B cell (primary cell): Measurements from ENCODE around the gene CAMTA1. TPM values are rescaled to one million over a fixed set of nuclear protein-coding genes. Genes with fewer than 3 reads are reported as not detected.

Experiments
- ATAC-seq: fragments of 200-7000 bp; cut with Tn5 transposase; one replicate; pipeline ENCODE4 v1.10.0; 2021; ENCODE audit warnings: low read depth, mild to moderate bottlenecking, moderate number of reproducible peaks, moderate library complexity
- CTCF ChIA-PET: fragments of 350-600 bp; sonication (Branson Sonifier 250); formaldehyde crosslinking; loops from one replicate; lab custom pipeline; 2021; ENCODE audit warnings: antibody characterized with exemption, inconsistent platforms; lab: Charles Lee
- POLR2A ChIA-PET: fragments of 350-600 bp; sonication (Branson Sonifier 250); formaldehyde crosslinking; loops from one replicate; lab custom pipeline; 2021; ENCODE audit warnings: antibody characterized with exemption; lab: Charles Lee
- DNase-seq: peaks from one replicate; pipeline ENCODE4 v3.0.0; 2013
- H2AFZ ChIP-seq: 2 replicates; pipeline ENCODE4 v1.6.1; 2012; ENCODE audit warnings: mild to moderate bottlenecking, low read depth, low read length; ENCODE audit not compliant: insufficient read depth, poor library complexity, severe bottlenecking
- H3K27ac ChIP-seq, 2 donors: 1 replicate in 1 of 2; 2 replicates in 1 of 2; pipeline ENCODE4 v1.5.1; 2012 to 2013; ENCODE audit warnings: low read length in 2 of 2, mild to moderate bottlenecking in 2 of 2, moderate library complexity in 1 of 2
- H3K27me3 ChIP-seq, 4 experiments: fragments of 200-600 bp in 1 of 4; sonication (generic) in 1 of 4; replicated peaks in 1 of 4; 1 replicate in 2 of 4; 2 replicates in 2 of 4; pipeline versions ENCODE4 v1.6.1 to v1.7.0; 2013 to 2016; ENCODE audit warnings: low read length in 3 of 4, mild to moderate bottlenecking in 2 of 4, mixed read lengths in 1 of 4, moderate library complexity in 1 of 4; ENCODE audit not compliant: insufficient read depth in 4 of 4, control insufficient read depth in 3 of 4; ENCODE audit errors: control extremely low read depth in 1 of 4
- H3K36me3 ChIP-seq, 2 experiments: replicated peaks in 1 of 2; 1 replicate in 1 of 2; 2 replicates in 1 of 2; pipeline versions ENCODE4 v1.6.1 to v1.7.1; 2013; ENCODE audit warnings: low read length in 1 of 2; ENCODE audit not compliant: insufficient read depth in 2 of 2, control insufficient read depth in 1 of 2; ENCODE audit errors: control extremely low read depth in 1 of 2, extremely low read depth in 1 of 2
- H3K4me1 ChIP-seq, 2 donors: fragments of 200-600 bp in 1 of 2; sonication (generic) in 1 of 2; 1 replicate in 1 of 2; 2 replicates in 1 of 2; pipeline versions ENCODE4 v1.5.1 to v1.6.1; 2013 to 2017; ENCODE audit warnings: low read length in 2 of 2; ENCODE audit not compliant: control insufficient read depth in 2 of 2, insufficient read depth in 2 of 2
- H3K4me2 ChIP-seq: replicated peaks from 2 replicates; pipeline ENCODE3; 2012; ENCODE audit warnings: mild to moderate bottlenecking, low read depth, low read length; ENCODE audit not compliant: poor library complexity, severe bottlenecking
- H3K4me3 ChIP-seq, 5 experiments: fragments of 200-600 bp in 1 of 5; sonication (generic) in 1 of 5; 1 replicate in 3 of 5; 2 replicates in 2 of 5; pipeline versions ENCODE4 v1.5.1 to v1.7.0; 2011 to 2016; ENCODE audit warnings: low read length in 4 of 5, mild to moderate bottlenecking in 4 of 5, low read depth in 2 of 5, control low read depth in 1 of 5, moderate library complexity in 1 of 5; ENCODE audit not compliant: insufficient read depth in 1 of 5; ENCODE audit errors: control extremely low read depth in 1 of 5, extremely low read depth in 1 of 5
- H3K79me2 ChIP-seq: fragments of 200-600 bp; sonication (generic); one replicate; pipeline ENCODE4 v1.6.0; 2016; ENCODE audit warnings: low read length; ENCODE audit not compliant: control insufficient read depth, insufficient read depth
- H3K9ac ChIP-seq: fragments of 200-600 bp; sonication (generic); 2 replicates; pipeline ENCODE4 v1.6.1; 2017; ENCODE audit warnings: mild to moderate bottlenecking, low read length, moderate library complexity
- H3K9me3 ChIP-seq, 3 donors: one replicate each; pipeline versions ENCODE4 v1.6.1 to v1.7.1; 2013; ENCODE audit warnings: low read length in 2 of 3; ENCODE audit not compliant: control insufficient read depth in 2 of 3, insufficient read depth in 1 of 3; ENCODE audit errors: control extremely low read depth in 1 of 3
- H4K20me1 ChIP-seq: 2 replicates; pipeline ENCODE4 v1.6.0; 2012; ENCODE audit warnings: mild to moderate bottlenecking, low read length; ENCODE audit not compliant: insufficient read depth, control insufficient read depth, poor library complexity, severe bottlenecking
- H3K27ac Mint-ChIP-seq: one replicate; pipeline ENCODE4 v1.8.0; 2021; ENCODE audit warnings: mixed read lengths
- H3K27me3 Mint-ChIP-seq: one replicate; pipeline ENCODE4 v1.8.0; 2021; ENCODE audit warnings: mixed read lengths
- H3K4me1 Mint-ChIP-seq: one replicate; pipeline ENCODE4 v1.8.0; 2021; ENCODE audit warnings: mixed read lengths
- H3K4me3 Mint-ChIP-seq: one replicate; pipeline ENCODE4 v1.8.0; 2021; ENCODE audit warnings: mixed read lengths
- H3K9me3 Mint-ChIP-seq: one replicate; pipeline ENCODE4 v1.8.0; 2022; ENCODE audit warnings: mixed read lengths; ENCODE audit not compliant: insufficient read depth
- CTCF ChIP-seq: fragments of 200-600 bp; IDR thresholded peaks from one replicate; pipeline ENCODE4 v1.8.0; 2022; ENCODE audit warnings: antibody characterized with exemption, mild to moderate bottlenecking
- EZH2 ChIP-seq: IDR thresholded peaks from 2 replicates; pipeline ENCODE4 v1.6.1; 2012; ENCODE audit warnings: borderline replicate concordance, low read depth, mild to moderate bottlenecking, moderate library complexity, low read length; ENCODE audit not compliant: insufficient read depth, poor library complexity, severe bottlenecking
- WGBS: methylation state at CpG from one replicate; pipeline ENCODE4 v1.1.5; 2013; ENCODE audit warnings: missing lambda C conversion rate; ENCODE audit not compliant: insufficient coverage; 5-methylcytosine and 5-hydroxymethylcytosine counted together
- intact Hi-C: fragments of 100-400 bp; cut with micrococcal nuclease; formaldehyde crosslinking; loops from one replicate; pipeline ENCODE4 v1.10.0; 2022
- polyA plus RNA-seq: library from polyadenylated mRNA; depleted of rRNA; stranded (reverse); fragments of >200 nt; gene quantifications from 2 replicates; pipeline ENCODE4 v1.2.3, GENCODE V29; 2012
- total RNA-seq, 2 donors: library from RNA; stranded (reverse); fragments of 120-200 nt in 1 of 2; gene quantifications; 1 replicate in 1 of 2; 2 replicates in 1 of 2; pipeline versions ENCODE4 v1.2.3 to v1.2.4, GENCODE V29; 2013 to 2022

CAMTA1 gene
- total and polyA plus RNA-seq, 2 donors (not counting 1 experiment from before 2014, with no cell fraction given): 42.2 to 45.7 TPM

DNA sequence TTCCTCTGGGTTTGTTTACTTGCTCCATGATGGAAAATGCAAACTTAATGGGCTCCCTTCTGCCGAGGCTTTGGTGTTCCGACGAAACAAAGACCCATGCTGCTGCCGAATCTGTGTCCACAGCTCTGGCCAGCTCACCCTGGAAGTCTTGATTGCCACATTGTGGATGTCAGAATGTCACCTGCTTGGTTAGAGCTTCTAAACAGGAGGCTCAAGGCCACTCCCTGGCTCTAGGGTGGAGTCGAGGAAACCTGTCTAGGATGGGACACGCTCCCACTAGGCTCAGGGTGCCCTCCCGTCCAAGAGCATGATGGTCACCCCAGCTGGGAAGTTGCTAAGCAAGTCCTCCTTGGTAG, 706.5 kb downstream of the CAMTA1 start:
- H3K27me3 Mint-ChIP-seq: no peaks in the 10 kb centered on the region
- WGBS: 87% methylated on average over 7 of the region's 7 CpGs
- Histone ChIP-seq H3K79me2 (no peaks in the 10 kb centered on the region), H4K20me1 (no peaks in the 10 kb centered on the region), H3K4me1 (no peaks in the 10 kb centered on the region), H3K9ac (no peak overlapping the region), H3K9me3 (peaks cover 0 to 3% (median 0%) of the 10 kb centered on the region in 3 donors), H3K4me2 (no peak overlapping the region), H2AFZ (no peak overlapping the region), H3K27me3 (no peaks in the 10 kb centered on the region), H3K4me3 (no peak overlapping the region), H3K27ac (no peak overlapping the region), H3K36me3 (no peaks in the 10 kb centered on the region)
- intact Hi-C loops: no loop called here
- ATAC-seq (no peak), DNase-seq (no peak)
- peaks cover 2% of the 10 kb centered on the region for H3K9me3 Mint-ChIP-seq
- ChIA-PET POLR2A (no interaction called here), CTCF (no interaction called here)
- TF ChIP-seq CTCF (no peak), EZH2 (no peak)
- no peak overlapping the region for H3K4me3 Mint-ChIP-seq
- no peaks in the 10 kb centered on the region for H3K4me1 Mint-ChIP-seq
- no peak overlapping the region for H3K27ac Mint-ChIP-seq

DNA sequence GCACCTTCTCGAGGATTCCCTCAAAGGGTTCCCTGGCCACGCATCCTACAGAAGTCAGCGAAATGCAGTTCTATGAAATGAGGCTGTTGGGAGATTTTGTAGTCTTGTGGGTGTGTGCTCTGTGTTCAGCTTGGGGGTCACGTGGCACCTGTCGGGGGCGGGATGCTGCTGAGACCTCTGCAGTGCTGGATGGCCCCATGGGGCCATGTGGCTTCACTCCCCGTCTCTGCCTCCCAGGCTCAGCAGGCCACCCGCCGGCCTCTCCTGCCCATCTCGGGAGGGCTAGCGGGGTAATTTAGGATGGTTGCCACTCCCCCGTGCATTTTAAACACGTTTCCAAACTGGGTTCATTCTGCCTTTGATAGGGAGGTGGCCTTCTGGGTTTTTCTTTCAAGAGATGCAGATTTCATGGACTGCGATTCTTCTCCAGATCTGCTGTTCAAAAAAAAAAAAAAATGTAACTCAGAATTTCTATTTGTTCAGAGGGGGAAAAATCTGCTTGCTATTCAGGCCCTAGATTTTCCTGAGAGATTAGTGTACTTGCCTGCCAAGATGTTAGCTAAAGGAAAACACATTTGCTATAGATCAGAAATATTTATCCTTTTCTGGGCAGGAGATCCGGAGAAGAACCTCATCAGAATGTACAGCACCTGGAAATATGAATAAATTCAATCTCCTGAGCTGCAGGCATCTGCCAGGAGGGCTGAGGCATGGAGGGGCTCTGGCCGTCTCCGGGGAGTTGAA, 708.6 kb downstream of the CAMTA1 start:
- TF ChIP-seq CTCF (no peak), EZH2 (no peak)
- intact Hi-C loops: no loop called here
- ATAC-seq (no peak), DNase-seq (no peak)
- Histone ChIP-seq H3K9ac (no peak overlapping the region), H3K27me3 (no peaks in the 10 kb centered on the region), H3K27ac (no peak overlapping the region), H3K79me2 (no peaks in the 10 kb centered on the region), H3K36me3 (no peaks in the 10 kb centered on the region), H3K9me3 (peaks cover 0 to 4% (median 0%) of the 10 kb centered on the region in 3 donors), H4K20me1 (no peaks in the 10 kb centered on the region), H3K4me2 (no peak overlapping the region), H3K4me1 (no peaks in the 10 kb centered on the region), H2AFZ (no peak overlapping the region), H3K4me3 (no peak overlapping the region)
- Mint-ChIP-seq H3K4me1 (no peaks in the 10 kb centered on the region), H3K27ac (no peak overlapping the region), H3K9me3 (peaks cover 2% of the 10 kb centered on the region), H3K27me3 (no peaks in the 10 kb centered on the region), H3K4me3 (no peak overlapping the region)
- ChIA-PET POLR2A (no interaction called here), CTCF (no interaction called here)
- 75% methylated on average over 15 of the region's 17 CpGs for WGBS
